Loucy (cell line): ENCODE measurements around the gene ROBO1.

Experiments
- H2AFZ ChIP-seq: fragments of 200-600 bp; sonication (generic); 2 replicates; pipeline ENCODE4 v1.6.0; 2016; ENCODE audit warnings: antibody characterized with exemption, mild to moderate bottlenecking, low read length, moderate library complexity
- H3F3A ChIP-seq: fragments of 200-600 bp; 2 replicates; pipeline ENCODE4 v1.6.0; 2016; ENCODE audit warnings: antibody characterized with exemption, low read depth, mild to moderate bottlenecking
- H3K27me3 ChIP-seq: fragments of 200-600 bp; sonication (generic); 2 replicates; pipeline ENCODE4 v1.6.1; 2014; ENCODE audit warnings: low read length, mild to moderate bottlenecking; ENCODE audit not compliant: insufficient read depth, poor library complexity, severe bottlenecking
- H3K36me3 ChIP-seq: fragments of 200-600 bp; sonication (generic); 2 replicates; pipeline ENCODE4 v1.6.1; 2016; ENCODE audit warnings: low read length; ENCODE audit not compliant: insufficient read depth
- H3K4me1 ChIP-seq: fragments of 200-600 bp; sonication (generic); 2 replicates; pipeline ENCODE4 v1.5.1; 2014; ENCODE audit warnings: low read length, mild to moderate bottlenecking; ENCODE audit not compliant: insufficient read depth, poor library complexity, severe bottlenecking
- H3K4me2 ChIP-seq: fragments of 200-600 bp; sonication (generic); 2 replicates; pipeline ENCODE4 v1.6.0; 2014; ENCODE audit warnings: antibody characterized with exemption, low read length, low read depth, mild to moderate bottlenecking; ENCODE audit not compliant: poor library complexity, severe bottlenecking
- H3K4me3 ChIP-seq: fragments of 200-600 bp; sonication (generic); 2 replicates; pipeline ENCODE4 v1.5.1; 2014; ENCODE audit warnings: low read length, mild to moderate bottlenecking, mixed read lengths; ENCODE audit not compliant: poor library complexity, severe bottlenecking
- H3K79me2 ChIP-seq: fragments of 200-600 bp; sonication (generic); 2 replicates; pipeline ENCODE4 v1.6.1; 2014; ENCODE audit warnings: low read length; ENCODE audit not compliant: insufficient read depth
- H3K9ac ChIP-seq: fragments of 200-600 bp; sonication (generic); 2 replicates; pipeline ENCODE4 v1.6.0; 2014; ENCODE audit warnings: mild to moderate bottlenecking, low read depth, low read length, moderate library complexity; ENCODE audit not compliant: poor library complexity, severe bottlenecking
- H3K9me2 ChIP-seq: fragments of 200-600 bp; sonication (generic); replicated peaks from 2 replicates; pipeline ENCODE4 v1.6.1; 2016; ENCODE audit warnings: low read depth, low read length, mixed read lengths
- H3K9me3 ChIP-seq: fragments of 200-600 bp; sonication (generic); 2 replicates; pipeline ENCODE4 v1.6.1; 2014; ENCODE audit warnings: mild to moderate bottlenecking, antibody characterized with exemption, low read length, low read depth; ENCODE audit not compliant: insufficient read depth
- H4K20me1 ChIP-seq: fragments of 200-600 bp; sonication (generic); 2 replicates; pipeline ENCODE4 v1.6.0; 2014; ENCODE audit warnings: antibody characterized with exemption, low read length, mild to moderate bottlenecking; ENCODE audit not compliant: insufficient read depth, poor library complexity, severe bottlenecking
- EZH2phosphoT487 ChIP-seq: fragments of 200-600 bp; IDR thresholded peaks from 2 replicates; pipeline ENCODE4 v1.6.1; 2018; ENCODE audit warnings: antibody characterized with exemption, mild to moderate bottlenecking, moderate library complexity, borderline replicate concordance
- TF ChIP-seq, protein P1 (sequence below): fragments of 200-600 bp; sonication (generic); conservative IDR thresholded peaks from 2 replicates; pipeline ENCODE4 v1.5.1; 2014; ENCODE audit warnings: mild to moderate bottlenecking, antibody characterized with exemption, low read length

The ROBO1 gene

DNA sequence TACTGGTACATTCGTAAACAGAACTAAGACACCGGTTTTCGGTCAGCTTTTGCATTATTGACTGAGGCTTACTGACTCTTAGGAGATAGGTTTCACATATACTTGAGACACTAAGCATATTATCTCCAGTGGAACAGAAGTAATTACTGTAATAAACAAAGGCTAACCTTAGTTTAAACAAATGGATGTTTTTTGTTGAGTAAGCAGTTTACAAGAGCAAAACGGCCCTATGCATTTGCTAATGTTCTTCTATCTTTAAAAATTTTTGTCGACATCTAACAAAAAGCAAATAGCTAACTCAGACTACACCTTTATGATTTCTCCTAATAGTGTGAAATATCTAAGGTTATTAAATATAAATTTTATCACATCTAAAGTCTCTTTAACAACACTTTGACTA is 664.5 kb downstream of the ROBO1 start:
- H2AFZ ChIP-seq = no peak overlapping the region
- H3K4me2 ChIP-seq = no peak overlapping the region
- H3K4me3 ChIP-seq = no peak overlapping the region
- no peaks in the 10 kb centered on the region for H3K79me2 ChIP-seq
- no peaks in the 10 kb centered on the region for H4K20me1 ChIP-seq
- H3K9me3 ChIP-seq = no peaks in the 10 kb centered on the region
- H3F3A ChIP-seq = no peaks in the 10 kb centered on the region
- no peaks in the 10 kb centered on the region for H3K9me2 ChIP-seq
- H3K36me3 ChIP-seq = no peaks in the 10 kb centered on the region
- H3K4me1 ChIP-seq = no peaks in the 10 kb centered on the region
- TF ChIP-seq, protein P1, sequence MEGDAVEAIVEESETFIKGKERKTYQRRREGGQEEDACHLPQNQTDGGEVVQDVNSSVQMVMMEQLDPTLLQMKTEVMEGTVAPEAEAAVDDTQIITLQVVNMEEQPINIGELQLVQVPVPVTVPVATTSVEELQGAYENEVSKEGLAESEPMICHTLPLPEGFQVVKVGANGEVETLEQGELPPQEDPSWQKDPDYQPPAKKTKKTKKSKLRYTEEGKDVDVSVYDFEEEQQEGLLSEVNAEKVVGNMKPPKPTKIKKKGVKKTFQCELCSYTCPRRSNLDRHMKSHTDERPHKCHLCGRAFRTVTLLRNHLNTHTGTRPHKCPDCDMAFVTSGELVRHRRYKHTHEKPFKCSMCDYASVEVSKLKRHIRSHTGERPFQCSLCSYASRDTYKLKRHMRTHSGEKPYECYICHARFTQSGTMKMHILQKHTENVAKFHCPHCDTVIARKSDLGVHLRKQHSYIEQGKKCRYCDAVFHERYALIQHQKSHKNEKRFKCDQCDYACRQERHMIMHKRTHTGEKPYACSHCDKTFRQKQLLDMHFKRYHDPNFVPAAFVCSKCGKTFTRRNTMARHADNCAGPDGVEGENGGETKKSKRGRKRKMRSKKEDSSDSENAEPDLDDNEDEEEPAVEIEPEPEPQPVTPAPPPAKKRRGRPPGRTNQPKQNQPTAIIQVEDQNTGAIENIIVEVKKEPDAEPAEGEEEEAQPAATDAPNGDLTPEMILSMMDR = no peak
- no peak for TF ChIP-seq EZH2phosphoT487
- H3K27me3 ChIP-seq = no peaks in the 10 kb centered on the region
- H3K9ac ChIP-seq = no peak overlapping the region

GRCh38 chr3:79097964-79098660 is 669.7 kb downstream of the ROBO1 start:
- Histone ChIP-seq H3K27me3 (no peaks in the 10 kb centered on the region), H3K9me3 (no peaks in the 10 kb centered on the region), H3K79me2 (no peaks in the 10 kb centered on the region), H4K20me1 (no peaks in the 10 kb centered on the region), H3K9me2 (no peaks in the 10 kb centered on the region), H3K9ac (no peak overlapping the region), H2AFZ (no peak overlapping the region), H3K4me3 (no peak overlapping the region), H3K36me3 (no peaks in the 10 kb centered on the region), H3K4me1 (no peaks in the 10 kb centered on the region), H3K4me2 (no peak overlapping the region), H3F3A (no peaks in the 10 kb centered on the region)
- TF ChIP-seq, protein P1 = no peak
- TF ChIP-seq EZH2phosphoT487 = no peak

DNA sequence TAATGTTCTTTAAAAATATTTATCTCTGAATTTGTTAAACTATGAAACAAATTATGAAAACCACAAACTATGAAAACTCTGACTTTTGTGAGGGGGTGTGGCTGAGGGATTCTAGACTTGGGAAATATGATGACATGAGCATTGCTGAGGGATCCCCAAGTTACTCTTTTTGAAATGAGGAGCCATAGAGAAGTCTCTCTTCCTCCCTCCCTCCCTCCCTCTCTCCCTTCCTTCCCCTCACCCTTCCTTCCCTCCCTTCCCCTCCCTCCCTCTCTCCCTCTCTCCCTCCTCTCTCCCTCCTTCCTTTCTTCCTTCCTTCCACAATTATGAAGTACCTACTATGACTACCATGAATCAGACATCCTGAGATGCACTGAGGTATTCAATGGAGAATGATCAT is 673.1 kb downstream of the ROBO1 start:
- no peaks in the 10 kb centered on the region for H3K4me1 ChIP-seq

More for the DNA sequence above, 673.1 kb downstream of the ROBO1 start:
- Histone ChIP-seq H3K4me2 (no peak overlapping the region), H3K9ac (no peak overlapping the region), H3K36me3 (no peaks in the 10 kb centered on the region), H2AFZ (no peak overlapping the region), H3K4me3 (no peak overlapping the region), H3F3A (no peaks in the 10 kb centered on the region), H4K20me1 (no peaks in the 10 kb centered on the region), H3K9me2 (no peaks in the 10 kb centered on the region), H3K79me2 (no peaks in the 10 kb centered on the region), H3K27me3 (no peaks in the 10 kb centered on the region), H3K9me3 (no peaks in the 10 kb centered on the region)
- TF ChIP-seq EZH2phosphoT487 = no peak
- TF ChIP-seq, protein P1 = no peak
